Neural cell (in vitro differentiated cells): ENCODE data around the gene NDFIP2. TPM values are rescaled to one million over a fixed set of nuclear protein-coding genes. Genes with fewer than 3 reads are reported as not detected.
A peak's percentile ranks its signal among the peaks of the same experiment; 100 is the strongest.

Experiments
- H2AFZ ChIP-seq: fragments of 200-600, 300-800 bp; sonication (generic), shearing (Covaris generic); 2 replicates; pipeline ENCODE4 v1.6.0; 2014; ENCODE audit warnings: low read depth, mild to moderate bottlenecking, antibody characterized with exemption, low read length, moderate library complexity
- H3F3A ChIP-seq: fragments of 200-600 bp; shearing (Covaris generic); 2 replicates; pipeline ENCODE4 v1.6.1; 2016; ENCODE audit warnings: mild to moderate bottlenecking, moderate library complexity, mixed read lengths, antibody characterized with exemption, low read length; ENCODE audit not compliant: insufficient read depth, poor library complexity, severe bottlenecking
- H3K27ac ChIP-seq: fragments of 200-600, 300-800 bp; sonication (generic), shearing (Covaris generic); 2 replicates; pipeline ENCODE4 v1.5.1; 2014; ENCODE audit warnings: mild to moderate bottlenecking, low read length, moderate library complexity
- H3K27me3 ChIP-seq: fragments of 300-800, 200-600 bp; sonication (generic), shearing (Covaris generic); 2 replicates; pipeline ENCODE4 v1.6.0; 2014; ENCODE audit warnings: mild to moderate bottlenecking, low read depth, low read length, moderate library complexity; ENCODE audit not compliant: insufficient read depth
- H3K36me3 ChIP-seq: fragments of 300-800, 200-600 bp; sonication (generic), shearing (Covaris generic); 2 replicates; pipeline ENCODE4 v1.5.1; 2014; ENCODE audit warnings: mild to moderate bottlenecking, antibody characterized with exemption, low read length, moderate library complexity; ENCODE audit not compliant: insufficient read depth
- H3K4me2 ChIP-seq: fragments of 300-800, 200-600 bp; sonication (generic), shearing (Covaris generic); 2 replicates; pipeline ENCODE4 v1.6.0; 2014; ENCODE audit warnings: mild to moderate bottlenecking, low read length
- H3K4me3 ChIP-seq: fragments of 300-800, 200-600 bp; sonication (generic), shearing (Covaris generic); 2 replicates; pipeline ENCODE4 v1.5.1; 2014; ENCODE audit warnings: mild to moderate bottlenecking, low read length, moderate library complexity
- H3K79me2 ChIP-seq: fragments of 200-600 bp; shearing (Covaris generic); replicated peaks from 2 replicates; pipeline ENCODE4 v1.6.0; 2014; ENCODE audit warnings: mild to moderate bottlenecking, low read length, moderate library complexity; ENCODE audit not compliant: insufficient read depth
- H3K9ac ChIP-seq: fragments of 300-800, 200-600 bp; sonication (generic), shearing (Covaris generic); 2 replicates; pipeline ENCODE4 v1.6.1; 2016; ENCODE audit warnings: mild to moderate bottlenecking, low read length, mixed read lengths
- H3K9me2 ChIP-seq: fragments of 200-600 bp; shearing (Covaris generic); 2 replicates; pipeline ENCODE4 v1.6.1; 2016; ENCODE audit warnings: mild to moderate bottlenecking, low read length, mixed read lengths; ENCODE audit not compliant: insufficient read depth
- H3K9me3 ChIP-seq: fragments of 200-600, 300-800 bp; sonication (generic), shearing (Covaris generic); 2 replicates; pipeline ENCODE4 v1.6.1; 2016; ENCODE audit warnings: mild to moderate bottlenecking, mixed run types, low read length, moderate library complexity, mixed read lengths
- H4K20me1 ChIP-seq: fragments of 200-600 bp; shearing (Covaris generic); 2 replicates; pipeline ENCODE4 v1.6.1; 2016; ENCODE audit warnings: mild to moderate bottlenecking, mixed run types; ENCODE audit not compliant: insufficient read depth
- EP300 ChIP-seq: fragments of 450-650 bp; conservative IDR thresholded peaks from 2 replicates; pipeline ENCODE4 v1.6.1; 2014; ENCODE audit warnings: antibody characterized with exemption, mild to moderate bottlenecking, moderate library complexity; ENCODE audit not compliant: poor library complexity, severe bottlenecking
- EZH2 ChIP-seq: fragments of 200-600, 300-800 bp; shearing (Covaris generic), sonication (generic); IDR thresholded peaks from 2 replicates; pipeline ENCODE4 v1.6.1; 2014; ENCODE audit warnings: antibody characterized with exemption, low read length, borderline replicate concordance, mild to moderate bottlenecking; ENCODE audit not compliant: insufficient read depth, poor library complexity, severe bottlenecking
- MXI1 ChIP-seq: fragments of 450-650 bp; conservative IDR thresholded peaks from 2 replicates; pipeline ENCODE4 v1.6.1; 2014; ENCODE audit warnings: antibody characterized with exemption, mild to moderate bottlenecking; ENCODE audit not compliant: poor library complexity, severe bottlenecking
- POLR2AphosphoS5 ChIP-seq: IDR thresholded peaks from 2 replicates; pipeline ENCODE4 v1.6.1; 2012
- RAD21 ChIP-seq: fragments of 450-650 bp; conservative IDR thresholded peaks from 2 replicates; pipeline ENCODE4 v1.6.1; 2014; ENCODE audit warnings: antibody characterized with exemption, mild to moderate bottlenecking, moderate library complexity
- SMC3 ChIP-seq: fragments of 450-650 bp; conservative IDR thresholded peaks from 2 replicates; pipeline ENCODE4 v1.6.1; 2014; ENCODE audit warnings: antibody characterized with exemption, mild to moderate bottlenecking, moderate library complexity; ENCODE audit not compliant: poor library complexity
- TAF1 ChIP-seq: IDR thresholded peaks from 2 replicates; pipeline ENCODE4 v1.6.1; 2012; ENCODE audit warnings: low read depth
- polyA plus RNA-seq: library from polyadenylated mRNA; depleted of rRNA; stranded (reverse); fragments of >200 nt; gene quantifications from 2 replicates; pipeline ENCODE4 v1.2.3, GENCODE V29; 2014
- TF ChIP-seq, protein P1 (sequence below): fragments of 450-650 bp; IDR thresholded peaks from 2 replicates; pipeline ENCODE4 v1.5.1; 2014; ENCODE audit warnings: antibody characterized with exemption, mild to moderate bottlenecking, moderate library complexity; ENCODE audit not compliant: poor library complexity, severe bottlenecking
- TF ChIP-seq, protein P2 (sequence below): IDR thresholded peaks from 2 replicates; pipeline ENCODE4 v1.6.1; 2012; ENCODE audit warnings: borderline replicate concordance

Gene NDFIP2
- polyA plus RNA-seq, 1 donor from 2014 or later = 41.2 TPM

DNA sequence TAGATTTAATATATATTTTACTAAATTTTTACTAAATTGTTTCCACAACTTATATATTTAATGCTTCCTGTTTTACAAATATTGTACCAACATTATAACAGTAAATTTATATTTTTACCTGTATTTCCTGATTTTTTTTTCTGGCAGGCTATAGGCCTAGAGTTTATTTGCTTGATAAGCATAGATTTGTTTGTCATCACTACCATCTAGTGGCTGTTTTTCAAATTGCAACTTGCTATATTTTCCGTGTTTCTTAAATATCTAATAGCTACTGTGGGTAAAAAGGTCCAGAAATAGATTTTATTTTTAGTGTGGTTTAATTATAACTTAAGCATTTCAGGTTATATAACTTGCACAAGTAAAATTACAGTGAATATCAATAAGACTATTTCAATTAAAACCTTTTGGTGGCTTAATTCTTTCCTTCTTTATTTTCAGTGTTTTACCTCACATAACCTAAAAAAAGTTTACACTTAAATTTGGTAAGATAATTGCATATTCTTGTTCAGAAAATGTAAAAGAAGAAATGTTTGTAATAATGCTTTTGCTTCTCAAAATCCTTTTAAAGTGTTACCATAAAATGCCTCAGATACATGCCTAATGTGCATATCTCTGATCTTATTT lies 60.6 kb downstream of the NDFIP2 start:
- no peak overlapping the region for H3K4me3 ChIP-seq
- no peak for TF ChIP-seq EP300
- TF ChIP-seq POLR2AphosphoS5 = no peak
- TF ChIP-seq, protein P1, sequence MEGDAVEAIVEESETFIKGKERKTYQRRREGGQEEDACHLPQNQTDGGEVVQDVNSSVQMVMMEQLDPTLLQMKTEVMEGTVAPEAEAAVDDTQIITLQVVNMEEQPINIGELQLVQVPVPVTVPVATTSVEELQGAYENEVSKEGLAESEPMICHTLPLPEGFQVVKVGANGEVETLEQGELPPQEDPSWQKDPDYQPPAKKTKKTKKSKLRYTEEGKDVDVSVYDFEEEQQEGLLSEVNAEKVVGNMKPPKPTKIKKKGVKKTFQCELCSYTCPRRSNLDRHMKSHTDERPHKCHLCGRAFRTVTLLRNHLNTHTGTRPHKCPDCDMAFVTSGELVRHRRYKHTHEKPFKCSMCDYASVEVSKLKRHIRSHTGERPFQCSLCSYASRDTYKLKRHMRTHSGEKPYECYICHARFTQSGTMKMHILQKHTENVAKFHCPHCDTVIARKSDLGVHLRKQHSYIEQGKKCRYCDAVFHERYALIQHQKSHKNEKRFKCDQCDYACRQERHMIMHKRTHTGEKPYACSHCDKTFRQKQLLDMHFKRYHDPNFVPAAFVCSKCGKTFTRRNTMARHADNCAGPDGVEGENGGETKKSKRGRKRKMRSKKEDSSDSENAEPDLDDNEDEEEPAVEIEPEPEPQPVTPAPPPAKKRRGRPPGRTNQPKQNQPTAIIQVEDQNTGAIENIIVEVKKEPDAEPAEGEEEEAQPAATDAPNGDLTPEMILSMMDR = peak; percentile 82
- TF ChIP-seq SMC3 = peak; percentile 85
- TF ChIP-seq, protein P2, sequence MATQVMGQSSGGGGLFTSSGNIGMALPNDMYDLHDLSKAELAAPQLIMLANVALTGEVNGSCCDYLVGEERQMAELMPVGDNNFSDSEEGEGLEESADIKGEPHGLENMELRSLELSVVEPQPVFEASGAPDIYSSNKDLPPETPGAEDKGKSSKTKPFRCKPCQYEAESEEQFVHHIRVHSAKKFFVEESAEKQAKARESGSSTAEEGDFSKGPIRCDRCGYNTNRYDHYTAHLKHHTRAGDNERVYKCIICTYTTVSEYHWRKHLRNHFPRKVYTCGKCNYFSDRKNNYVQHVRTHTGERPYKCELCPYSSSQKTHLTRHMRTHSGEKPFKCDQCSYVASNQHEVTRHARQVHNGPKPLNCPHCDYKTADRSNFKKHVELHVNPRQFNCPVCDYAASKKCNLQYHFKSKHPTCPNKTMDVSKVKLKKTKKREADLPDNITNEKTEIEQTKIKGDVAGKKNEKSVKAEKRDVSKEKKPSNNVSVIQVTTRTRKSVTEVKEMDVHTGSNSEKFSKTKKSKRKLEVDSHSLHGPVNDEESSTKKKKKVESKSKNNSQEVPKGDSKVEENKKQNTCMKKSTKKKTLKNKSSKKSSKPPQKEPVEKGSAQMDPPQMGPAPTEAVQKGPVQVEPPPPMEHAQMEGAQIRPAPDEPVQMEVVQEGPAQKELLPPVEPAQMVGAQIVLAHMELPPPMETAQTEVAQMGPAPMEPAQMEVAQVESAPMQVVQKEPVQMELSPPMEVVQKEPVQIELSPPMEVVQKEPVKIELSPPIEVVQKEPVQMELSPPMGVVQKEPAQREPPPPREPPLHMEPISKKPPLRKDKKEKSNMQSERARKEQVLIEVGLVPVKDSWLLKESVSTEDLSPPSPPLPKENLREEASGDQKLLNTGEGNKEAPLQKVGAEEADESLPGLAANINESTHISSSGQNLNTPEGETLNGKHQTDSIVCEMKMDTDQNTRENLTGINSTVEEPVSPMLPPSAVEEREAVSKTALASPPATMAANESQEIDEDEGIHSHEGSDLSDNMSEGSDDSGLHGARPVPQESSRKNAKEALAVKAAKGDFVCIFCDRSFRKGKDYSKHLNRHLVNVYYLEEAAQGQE = no peak
- TF ChIP-seq MXI1 = no peak
- no peak for TF ChIP-seq EZH2
- peak; percentile 89 for TF ChIP-seq RAD21
- no peak for TF ChIP-seq TAF1
- H4K20me1 ChIP-seq = no peaks in the 10 kb centered on the region
- H3K79me2 ChIP-seq = no peaks in the 10 kb centered on the region
- H3K36me3 ChIP-seq = no peaks in the 10 kb centered on the region
- no peak overlapping the region for H2AFZ ChIP-seq
- H3K9me3 ChIP-seq = no peaks in the 10 kb centered on the region
- no peaks in the 10 kb centered on the region for H3K9me2 ChIP-seq
- no peaks in the 10 kb centered on the region for H3K27me3 ChIP-seq
- H3K9ac ChIP-seq = no peak overlapping the region
- no peak overlapping the region for H3K27ac ChIP-seq
- no peaks in the 10 kb centered on the region for H3F3A ChIP-seq
- H3K4me2 ChIP-seq = no peak overlapping the region

DNA sequence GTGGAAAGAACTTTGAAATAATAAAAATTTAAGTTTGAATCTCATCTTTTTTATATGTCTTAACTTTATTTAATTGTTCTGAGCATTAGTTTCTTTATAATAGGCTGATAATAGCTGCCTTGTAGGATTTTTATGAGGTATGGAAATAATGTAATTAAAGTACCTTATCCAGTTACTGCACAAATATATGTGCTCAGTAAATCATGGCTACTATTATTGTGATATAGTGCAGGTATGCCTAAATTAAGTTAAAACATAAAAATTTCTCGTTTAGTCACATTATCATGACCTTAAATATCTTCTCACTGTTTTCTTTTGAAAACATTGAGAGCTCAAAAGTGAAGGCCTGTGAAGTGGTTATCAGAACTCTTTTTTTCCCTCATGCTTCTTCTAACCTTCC lies 62.9 kb downstream of the NDFIP2 start:
- H3K79me2 ChIP-seq = no peaks in the 10 kb centered on the region
- H3K36me3 ChIP-seq = no peaks in the 10 kb centered on the region
- H3K4me3 ChIP-seq = no peak overlapping the region
- H3K4me2 ChIP-seq = no peak overlapping the region
- H3F3A ChIP-seq = no peaks in the 10 kb centered on the region
- no peaks in the 10 kb centered on the region for H3K9me2 ChIP-seq
- no peak overlapping the region for H3K9ac ChIP-seq
- TF ChIP-seq, protein P2 = no peak
- TF ChIP-seq, protein P1 = no peak
- TF ChIP-seq RAD21 (no peak), POLR2AphosphoS5 (no peak), MXI1 (no peak), EP300 (no peak), TAF1 (no peak), SMC3 (no peak), EZH2 (no peak)
- H3K27ac ChIP-seq = no peak overlapping the region
- H3K9me3 ChIP-seq = no peaks in the 10 kb centered on the region
- H3K27me3 ChIP-seq = no peaks in the 10 kb centered on the region
- no peak overlapping the region for H2AFZ ChIP-seq
- no peaks in the 10 kb centered on the region for H4K20me1 ChIP-seq
